DMS53 treated with DMSO at 0.1 percent for 48 hours (cell line): Measurements from ENCODE around the gene RAB10.
A peak's percentile ranks its signal among the peaks of the same experiment; 100 is the strongest.
"Not testable (repeated sequence)": the region's sequence is repeated elsewhere in the genome, so short reads cannot be mapped to it uniquely, and the experiment has no call there.

Source experiments
- DNase-seq: peaks from one replicate; lab custom pipeline; 2025; ENCODE audit not compliant: unreplicated experiment; lab: John Stamatoyannopoulos, UW

RAB10 gene

GRCh38 chr2:26033818-26034636 lies at the start of gene RAB10:
Gene RAB10 (plus strand): TSS chr2:26034084. CDS start chr2:26034609, 525 bp downstream.
- DNase-seq = peak; percentile 87

GRCh38 chr2:25988134-25988533 lies 45.8 kb upstream of the RAB10 start:
- no peak for DNase-seq

DNA sequence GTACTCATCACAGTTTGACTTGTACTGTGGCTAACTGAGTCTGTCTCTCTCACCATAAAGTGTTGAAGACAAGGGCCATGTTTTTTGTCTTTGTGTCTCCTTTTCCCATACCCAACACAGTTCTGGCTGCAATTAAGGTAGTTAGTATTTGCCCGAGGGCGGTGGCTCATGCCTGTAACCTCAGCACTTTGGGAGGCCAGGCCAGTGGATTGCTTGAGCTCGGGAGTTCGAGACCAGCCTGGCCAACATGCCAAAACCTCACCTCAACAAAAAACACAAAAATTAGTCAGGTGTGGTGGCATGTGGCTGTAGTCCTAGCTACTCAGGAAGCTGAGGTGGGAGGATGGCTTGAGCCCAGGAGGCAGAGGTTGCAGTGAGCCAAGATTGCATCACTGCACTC lies 44.7 kb upstream of the RAB10 start:
- DNase-seq = no peak

DNA sequence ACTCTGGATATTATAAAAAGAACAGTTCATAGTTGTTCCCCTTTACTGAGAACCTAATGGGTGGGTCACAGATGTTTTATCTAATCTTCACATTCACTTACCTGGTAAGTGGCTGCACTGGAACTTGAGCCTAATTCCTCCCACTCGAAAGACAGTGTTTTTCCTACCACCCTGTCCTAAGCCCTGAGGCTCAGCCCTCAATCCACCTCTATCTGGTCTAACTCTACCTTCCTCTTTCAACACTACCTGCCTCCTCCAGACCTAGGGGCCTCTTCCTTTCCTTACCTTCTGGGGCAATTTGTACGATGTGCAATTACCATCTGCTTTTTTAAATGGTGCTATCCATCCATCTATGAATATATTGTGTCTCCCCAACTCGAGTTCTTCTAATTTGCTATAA lies 41.9 kb upstream of the RAB10 start:
- DNase-seq = no peak

- no peak for DNase-seq
Measured at GRCh38 chr2:25992556-25992955, 41.3 kb upstream of the RAB10 start.

DNA sequence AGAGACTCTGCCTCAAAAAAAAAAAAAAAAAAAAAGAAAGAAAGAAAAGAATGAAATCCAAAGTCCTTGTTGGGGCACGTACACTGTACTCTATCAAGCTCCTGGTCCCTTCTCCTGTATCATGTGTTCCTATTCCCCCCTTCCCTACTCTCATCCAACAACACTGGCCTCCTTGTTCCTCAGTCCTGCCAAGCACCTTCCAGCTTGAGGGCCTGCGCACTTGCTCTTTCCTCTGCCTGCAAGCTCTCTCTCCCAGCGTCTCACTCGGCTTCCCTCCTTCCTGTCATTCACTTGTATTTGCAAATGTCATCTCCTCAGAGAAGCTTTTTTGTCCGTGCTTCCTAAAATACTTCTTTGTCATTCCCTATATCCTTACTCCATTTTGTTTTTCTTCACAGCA lies 40.8 kb upstream of the RAB10 start:
- no peak for DNase-seq

- DNase-seq = no peak
Measured at GRCh38 chr2:25994509-25994908, 39.4 kb upstream of the RAB10 start.

DNA sequence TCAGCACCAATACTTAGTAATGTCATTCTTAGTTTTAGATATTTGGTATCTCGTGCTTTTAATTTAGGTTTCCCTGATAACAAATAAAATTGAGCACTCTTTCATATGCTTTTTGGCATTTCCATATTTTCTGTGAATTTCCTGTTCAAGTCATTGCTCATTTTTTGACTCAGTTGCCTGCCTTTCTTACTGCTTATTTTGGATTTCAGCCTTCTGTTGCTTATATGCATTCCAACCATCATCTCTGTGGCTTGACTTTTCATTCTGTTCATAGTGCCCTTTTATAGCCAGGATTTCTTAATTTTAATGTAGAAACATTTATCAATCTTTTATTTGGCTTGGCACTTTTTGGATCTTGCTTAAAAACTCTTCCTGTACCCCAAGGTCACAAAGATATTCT lies 37.0 kb upstream of the RAB10 start:
- DNase-seq = no peak

- DNase-seq = not testable (repeated sequence)
Measured at GRCh38 chr2:25998816-25999383, 35.0 kb upstream of the RAB10 start.

GRCh38 chr2:25999406-25999805 lies 34.5 kb upstream of the RAB10 start:
- DNase-seq = not testable (repeated sequence)

- DNase-seq = no peak
Measured at GRCh38 chr2:26000561-26001082, 33.3 kb upstream of the RAB10 start.

DNA sequence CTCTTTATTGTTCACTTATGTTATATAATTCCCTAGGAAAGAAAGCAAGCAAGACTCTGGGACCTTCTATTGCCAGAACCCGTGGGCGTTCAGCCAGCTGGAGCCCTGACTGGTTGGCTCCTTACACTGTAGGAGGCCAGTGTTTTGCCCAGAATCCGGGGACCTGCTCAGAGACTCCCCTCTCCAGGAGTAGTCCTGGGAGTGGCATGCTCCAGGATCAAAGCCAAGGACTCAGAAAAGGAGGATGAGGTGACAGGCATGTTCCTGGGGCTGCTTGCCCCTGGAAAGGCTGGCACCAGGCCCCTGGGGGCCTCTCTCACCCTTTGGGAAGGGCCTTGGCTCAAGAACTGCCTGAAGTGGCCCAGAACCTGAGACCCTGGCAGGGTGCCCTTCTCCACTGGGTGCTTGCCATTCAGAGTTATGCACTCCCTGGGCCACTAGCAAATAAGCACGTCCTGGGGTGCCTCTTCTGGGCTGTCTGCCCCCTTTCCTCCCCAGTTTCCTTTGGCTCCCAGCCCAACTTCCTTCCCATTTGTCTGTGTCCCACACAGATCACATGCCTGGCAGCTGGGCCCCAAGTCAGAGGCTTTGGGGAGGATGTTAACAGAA lies 32.0 kb upstream of the RAB10 start:
- no peak for DNase-seq

- DNase-seq = no peak
Measured at GRCh38 chr2:26002632-26003310, 31.1 kb upstream of the RAB10 start.

DNA sequence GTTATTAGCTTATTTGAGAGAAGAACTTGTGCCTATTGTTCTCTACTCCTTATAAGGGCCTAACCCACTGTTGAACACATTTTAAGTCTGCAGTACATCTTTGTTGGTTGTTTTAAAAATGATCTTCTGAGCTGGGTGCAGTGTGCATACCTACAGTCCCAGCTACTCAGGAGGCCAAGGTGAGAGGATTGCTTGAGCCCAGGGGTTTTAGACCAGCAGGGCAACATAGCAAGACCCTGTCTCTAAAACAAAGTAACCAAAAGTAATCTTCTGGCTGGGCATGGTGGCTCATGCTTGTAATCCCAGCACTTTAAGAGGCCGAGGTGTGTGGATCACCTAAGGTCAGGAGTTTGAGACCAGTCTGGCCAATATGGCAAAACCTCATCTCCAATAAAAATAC lies 25.8 kb upstream of the RAB10 start:
- no peak for DNase-seq

DNA sequence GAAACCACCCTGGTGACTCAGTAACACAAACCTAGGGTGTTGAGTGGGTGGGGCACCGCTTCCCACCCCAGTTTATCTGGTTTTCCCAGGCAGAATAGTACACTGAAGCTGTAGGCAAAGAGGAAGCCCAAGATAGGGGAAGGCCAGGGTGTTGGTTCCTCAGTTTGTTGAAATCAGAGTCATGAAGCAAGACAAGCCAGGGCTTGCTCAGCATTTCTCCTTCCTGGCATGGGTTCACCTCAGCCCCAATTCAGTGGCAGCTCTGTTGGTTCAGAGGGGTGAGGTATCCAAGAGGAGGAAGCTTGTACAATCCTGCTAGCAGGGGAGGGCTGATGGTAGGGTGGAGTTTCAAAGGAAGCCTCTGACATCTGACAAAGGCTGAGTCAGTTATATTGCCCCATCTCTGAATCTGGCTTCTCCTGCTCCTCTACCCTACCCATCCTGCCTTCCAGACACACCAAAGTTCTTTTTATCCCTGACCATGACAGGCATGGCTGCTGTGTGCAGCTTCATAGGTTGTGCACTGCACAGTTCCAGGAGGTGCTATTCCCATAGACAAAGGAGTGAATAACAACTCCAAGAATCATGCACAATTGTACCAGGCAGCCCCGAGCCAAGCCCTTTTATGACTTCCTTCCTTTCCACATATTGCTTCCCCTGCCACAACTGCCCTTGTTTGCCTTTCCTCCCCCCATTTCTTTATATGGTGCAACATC lies 24.9 kb upstream of the RAB10 start:
- DNase-seq = no peak

- DNase-seq = no peak
Measured at GRCh38 chr2:26009567-26009963, 24.3 kb upstream of the RAB10 start.

DNA sequence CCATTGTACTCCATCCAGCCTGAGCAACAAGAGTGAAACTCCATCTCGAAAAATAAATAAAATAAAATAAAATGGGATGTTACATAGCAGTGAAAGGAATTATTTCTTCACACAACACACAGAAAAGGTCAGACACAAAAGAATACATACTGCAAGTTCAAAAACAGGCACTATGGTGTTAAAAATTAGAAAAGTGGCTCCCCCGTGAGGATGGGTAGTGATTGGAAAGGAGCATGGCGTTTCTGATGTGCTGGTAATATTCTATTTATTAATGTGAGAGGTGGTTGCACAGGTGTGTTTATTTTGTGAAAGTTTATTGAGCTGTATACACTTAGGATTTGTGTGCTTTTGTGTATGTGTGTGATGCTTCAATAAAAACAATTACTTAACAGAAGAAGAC lies 22.9 kb upstream of the RAB10 start:
- no peak for DNase-seq

GRCh38 chr2:26011609-26011989 lies 22.3 kb upstream of the RAB10 start:
- DNase-seq = no peak

GRCh38 chr2:26011990-26012856 lies 21.7 kb upstream of the RAB10 start:
- DNase-seq = peak; percentile 94

DNA sequence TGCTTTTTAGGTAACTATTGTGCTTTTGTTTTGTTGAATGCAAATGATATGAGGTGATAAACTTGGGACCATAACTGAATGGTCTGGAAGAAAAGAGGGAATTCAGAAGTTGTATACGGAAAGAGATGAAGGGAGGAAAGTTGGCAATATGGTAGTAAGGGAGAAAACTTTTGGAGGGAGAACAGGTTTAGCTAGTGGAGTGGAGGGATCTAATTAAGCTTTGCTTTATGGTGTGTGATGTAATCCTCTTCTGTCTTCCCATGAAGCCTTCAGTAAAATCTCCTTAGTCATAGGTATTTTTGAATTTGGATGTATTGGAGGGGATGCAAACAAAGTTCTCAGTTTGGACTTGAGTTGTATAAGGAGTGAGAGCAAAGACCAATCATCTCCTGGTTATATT lies 20.2 kb upstream of the RAB10 start:
- DNase-seq = no peak
